WTC11 (cell line): ENCODE results near the gene ISM1.

ENCODE experiments used
- AR ChIP-seq: fragments of 250-450 bp; sonication (Bioruptor Pico); IDR thresholded peaks from 2 replicates; pipeline ENCODE4 v1.9.0; 2021; ENCODE audit warnings: mild to moderate bottlenecking
- CBFB ChIP-seq: sonication (generic); formaldehyde crosslinking; IDR thresholded peaks from 2 replicates; pipeline ENCODE4 v1.8.1; 2022; ENCODE audit warnings: mild to moderate bottlenecking, low read depth, missing genetic modification reagents
- CREM ChIP-seq: sonication (generic); formaldehyde crosslinking; IDR thresholded peaks from 2 replicates; pipeline ENCODE4 v1.8.1; 2022; ENCODE audit warnings: mild to moderate bottlenecking, missing genetic modification reagents, moderate library complexity
- EMX1 ChIP-seq: fragments of 250-450 bp; sonication (Bioruptor Pico); IDR thresholded peaks from 2 replicates; pipeline ENCODE4 v1.8.0; 2021; ENCODE audit warnings: mild to moderate bottlenecking
- ERG ChIP-seq: fragments of 250-450 bp; sonication (Bioruptor Pico); IDR thresholded peaks from 2 replicates; pipeline ENCODE4 v1.8.0; 2021; ENCODE audit warnings: mild to moderate bottlenecking
- JAZF1 ChIP-seq: fragments of 250-450 bp; sonication (Bioruptor Pico); IDR thresholded peaks from 2 replicates; pipeline ENCODE4 v1.9.0; 2021; ENCODE audit warnings: moderate library complexity, mild to moderate bottlenecking, inconsistent platforms
- JUN ChIP-seq: sonication (generic); formaldehyde crosslinking; IDR thresholded peaks from 2 replicates; pipeline ENCODE4 v1.8.0; 2023; ENCODE audit warnings: mild to moderate bottlenecking, missing genetic modification reagents
- KAT7 ChIP-seq: sonication (generic); formaldehyde crosslinking; IDR thresholded peaks from 2 replicates; pipeline ENCODE4 v1.8.1; 2023; ENCODE audit warnings: missing genetic modification reagents, mild to moderate bottlenecking, borderline replicate concordance
- RORB ChIP-seq: fragments of 250-450 bp; sonication (Bioruptor Pico); IDR thresholded peaks from 2 replicates; pipeline ENCODE4 v1.9.0; 2021; ENCODE audit warnings: mild to moderate bottlenecking
- ZNF121 ChIP-seq: sonication (generic); formaldehyde crosslinking; IDR thresholded peaks from 2 replicates; pipeline ENCODE4 v1.8.0; 2023; ENCODE audit warnings: missing genetic modification reagents
- TF ChIP-seq, protein P1 (sequence below): fragments of 200-600 bp; IDR thresholded peaks from 2 replicates; pipeline ENCODE4 v1.8.0; 2022; ENCODE audit warnings: antibody characterized with exemption

- TF ChIP-seq ERG (no peak), JUN (CRISPR knock-in tag) (no peak), AR (CRISPR knock-in tag) (no peak), EMX1 (no peak), RORB (CRISPR knock-in tag) (no peak), CREM (CRISPR knock-in tag) (no peak), JAZF1 (no peak), ZNF121 (CRISPR knock-in tag) (no peak), CBFB (no peak), KAT7 (no peak)
- TF ChIP-seq, protein P1, sequence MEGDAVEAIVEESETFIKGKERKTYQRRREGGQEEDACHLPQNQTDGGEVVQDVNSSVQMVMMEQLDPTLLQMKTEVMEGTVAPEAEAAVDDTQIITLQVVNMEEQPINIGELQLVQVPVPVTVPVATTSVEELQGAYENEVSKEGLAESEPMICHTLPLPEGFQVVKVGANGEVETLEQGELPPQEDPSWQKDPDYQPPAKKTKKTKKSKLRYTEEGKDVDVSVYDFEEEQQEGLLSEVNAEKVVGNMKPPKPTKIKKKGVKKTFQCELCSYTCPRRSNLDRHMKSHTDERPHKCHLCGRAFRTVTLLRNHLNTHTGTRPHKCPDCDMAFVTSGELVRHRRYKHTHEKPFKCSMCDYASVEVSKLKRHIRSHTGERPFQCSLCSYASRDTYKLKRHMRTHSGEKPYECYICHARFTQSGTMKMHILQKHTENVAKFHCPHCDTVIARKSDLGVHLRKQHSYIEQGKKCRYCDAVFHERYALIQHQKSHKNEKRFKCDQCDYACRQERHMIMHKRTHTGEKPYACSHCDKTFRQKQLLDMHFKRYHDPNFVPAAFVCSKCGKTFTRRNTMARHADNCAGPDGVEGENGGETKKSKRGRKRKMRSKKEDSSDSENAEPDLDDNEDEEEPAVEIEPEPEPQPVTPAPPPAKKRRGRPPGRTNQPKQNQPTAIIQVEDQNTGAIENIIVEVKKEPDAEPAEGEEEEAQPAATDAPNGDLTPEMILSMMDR: no peak
Observed at GRCh38 chr20:13255356-13255755, 34.3 kb downstream of the ISM1 start.
